GM12874 (cell line): ENCODE data around the gene IL1R1.

Experiments
- TF ChIP-seq, protein P1 (sequence below): IDR thresholded peaks from 2 replicates; pipeline ENCODE4 v1.5.1; 2011; ENCODE audit warnings: low read depth, mild to moderate bottlenecking, control low read depth, low read length, moderate library complexity; ENCODE audit not compliant: insufficient read depth

Gene IL1R1

DNA sequence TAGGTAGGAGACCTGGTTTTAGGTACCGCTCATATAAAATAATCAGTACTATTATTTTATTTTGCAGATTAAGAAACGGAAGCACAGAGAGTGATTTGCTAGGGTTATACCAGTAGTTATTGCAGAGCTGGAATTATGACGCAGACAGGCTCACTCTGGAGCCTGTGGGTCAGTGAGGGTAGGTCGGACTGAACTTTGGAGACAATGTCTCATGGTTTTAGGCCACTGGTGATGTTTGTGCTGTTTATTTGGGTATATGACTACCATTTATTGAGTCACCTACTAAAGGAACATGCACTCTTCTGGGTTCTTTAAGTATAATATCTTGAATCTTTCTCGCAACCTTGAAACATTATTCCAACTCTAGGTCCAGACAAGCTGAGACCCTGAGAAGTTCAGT is 33.5 kb upstream of the IL1R1 start:
- TF ChIP-seq, protein P1, sequence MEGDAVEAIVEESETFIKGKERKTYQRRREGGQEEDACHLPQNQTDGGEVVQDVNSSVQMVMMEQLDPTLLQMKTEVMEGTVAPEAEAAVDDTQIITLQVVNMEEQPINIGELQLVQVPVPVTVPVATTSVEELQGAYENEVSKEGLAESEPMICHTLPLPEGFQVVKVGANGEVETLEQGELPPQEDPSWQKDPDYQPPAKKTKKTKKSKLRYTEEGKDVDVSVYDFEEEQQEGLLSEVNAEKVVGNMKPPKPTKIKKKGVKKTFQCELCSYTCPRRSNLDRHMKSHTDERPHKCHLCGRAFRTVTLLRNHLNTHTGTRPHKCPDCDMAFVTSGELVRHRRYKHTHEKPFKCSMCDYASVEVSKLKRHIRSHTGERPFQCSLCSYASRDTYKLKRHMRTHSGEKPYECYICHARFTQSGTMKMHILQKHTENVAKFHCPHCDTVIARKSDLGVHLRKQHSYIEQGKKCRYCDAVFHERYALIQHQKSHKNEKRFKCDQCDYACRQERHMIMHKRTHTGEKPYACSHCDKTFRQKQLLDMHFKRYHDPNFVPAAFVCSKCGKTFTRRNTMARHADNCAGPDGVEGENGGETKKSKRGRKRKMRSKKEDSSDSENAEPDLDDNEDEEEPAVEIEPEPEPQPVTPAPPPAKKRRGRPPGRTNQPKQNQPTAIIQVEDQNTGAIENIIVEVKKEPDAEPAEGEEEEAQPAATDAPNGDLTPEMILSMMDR = no peak

DNA sequence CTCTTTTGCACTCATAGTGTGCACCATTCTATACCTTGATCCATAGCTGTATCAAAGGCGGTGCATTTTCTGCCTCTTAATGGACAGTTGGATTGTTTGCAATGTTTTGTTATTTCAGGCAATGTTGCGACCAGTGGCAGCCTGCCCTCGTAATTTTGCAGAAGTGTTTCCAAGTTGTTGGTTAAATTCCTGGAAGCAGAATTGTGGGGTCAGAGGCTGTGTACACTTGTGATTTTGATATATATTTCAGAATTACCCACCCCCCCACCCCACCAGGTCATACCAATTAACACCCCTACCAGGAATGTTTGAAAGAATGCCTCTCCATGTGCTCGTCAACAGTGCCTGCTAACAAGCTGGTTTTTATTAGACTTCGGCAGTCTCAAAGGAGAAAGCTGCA is 32.4 kb upstream of the IL1R1 start:
- TF ChIP-seq, protein P1 = no peak

DNA sequence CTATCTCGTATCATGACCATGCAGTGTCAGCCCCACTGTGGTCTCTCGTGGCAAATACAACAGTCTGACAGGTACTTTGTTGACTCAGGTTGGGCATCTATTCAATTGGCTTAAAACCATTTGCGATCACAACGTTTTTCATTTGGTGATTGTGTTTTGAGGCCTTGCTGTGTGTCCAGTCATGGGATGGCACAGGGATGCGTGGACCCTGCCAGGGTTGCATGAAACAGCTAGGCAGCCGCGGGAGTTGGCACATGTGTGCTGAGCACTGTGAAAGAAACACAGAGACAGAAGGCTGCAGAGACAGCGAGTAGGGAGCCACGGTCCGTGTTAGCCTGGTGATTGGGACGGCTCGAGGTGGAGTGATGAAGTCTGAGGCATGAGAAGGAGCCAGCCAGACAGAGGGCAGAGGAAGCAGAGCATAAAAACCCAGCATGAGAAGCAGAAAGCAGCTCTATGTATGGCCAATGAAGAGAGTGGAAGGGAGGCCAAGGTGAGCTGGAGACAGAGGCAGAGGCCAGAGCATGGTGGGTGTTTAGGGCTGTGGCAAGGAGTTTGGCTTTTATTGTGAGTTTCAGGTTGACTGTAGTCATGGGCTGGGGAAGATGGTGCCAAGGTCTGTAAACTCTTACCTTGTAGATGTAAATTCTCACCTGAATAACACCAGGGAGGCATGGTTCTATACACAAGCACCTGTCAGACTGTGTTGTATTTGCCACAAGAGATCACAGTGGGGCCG is 31.8 kb upstream of the IL1R1 start:
- TF ChIP-seq, protein P1 = no peak

DNA sequence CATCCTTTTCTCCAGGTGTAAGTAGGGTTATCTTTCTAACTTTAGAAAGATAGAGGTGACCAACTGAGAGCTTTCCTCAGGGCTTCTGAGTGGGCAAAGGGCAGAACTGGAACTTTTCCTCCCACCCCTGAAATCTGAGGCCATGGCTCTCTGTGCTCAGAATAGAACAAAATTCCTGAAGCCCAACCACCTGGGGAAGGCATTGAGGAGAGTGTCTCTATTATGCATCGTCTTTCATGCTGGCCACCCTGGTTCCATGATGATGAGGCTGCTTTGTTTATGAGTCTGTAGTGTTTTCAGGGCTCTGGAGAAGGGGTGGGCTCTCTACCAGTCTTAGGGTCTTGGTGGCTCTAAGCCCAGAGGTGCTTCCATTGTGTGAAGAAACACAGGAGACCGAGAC is 30.7 kb upstream of the IL1R1 start:
- TF ChIP-seq, protein P1 = no peak

DNA sequence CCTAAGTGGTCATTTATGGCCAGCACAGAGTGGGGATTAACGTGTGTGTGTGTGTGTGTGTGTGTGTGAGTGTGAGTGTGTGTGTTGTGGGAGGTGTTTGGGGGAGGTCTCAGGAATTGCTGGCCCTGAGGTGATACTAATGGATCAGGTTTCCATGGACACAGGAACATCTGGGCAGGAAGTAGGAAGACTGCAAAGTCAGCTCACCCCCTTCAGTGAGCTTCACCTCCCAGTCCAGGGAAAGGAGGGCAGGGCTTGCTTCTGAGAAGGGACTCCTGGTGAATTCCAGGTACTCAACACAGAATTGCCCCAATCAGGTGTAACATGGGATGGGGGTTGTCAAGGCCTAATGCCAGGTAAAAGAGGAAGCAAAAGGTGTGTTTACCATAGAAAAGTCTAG is 30.3 kb upstream of the IL1R1 start:
- TF ChIP-seq, protein P1 = no peak

DNA sequence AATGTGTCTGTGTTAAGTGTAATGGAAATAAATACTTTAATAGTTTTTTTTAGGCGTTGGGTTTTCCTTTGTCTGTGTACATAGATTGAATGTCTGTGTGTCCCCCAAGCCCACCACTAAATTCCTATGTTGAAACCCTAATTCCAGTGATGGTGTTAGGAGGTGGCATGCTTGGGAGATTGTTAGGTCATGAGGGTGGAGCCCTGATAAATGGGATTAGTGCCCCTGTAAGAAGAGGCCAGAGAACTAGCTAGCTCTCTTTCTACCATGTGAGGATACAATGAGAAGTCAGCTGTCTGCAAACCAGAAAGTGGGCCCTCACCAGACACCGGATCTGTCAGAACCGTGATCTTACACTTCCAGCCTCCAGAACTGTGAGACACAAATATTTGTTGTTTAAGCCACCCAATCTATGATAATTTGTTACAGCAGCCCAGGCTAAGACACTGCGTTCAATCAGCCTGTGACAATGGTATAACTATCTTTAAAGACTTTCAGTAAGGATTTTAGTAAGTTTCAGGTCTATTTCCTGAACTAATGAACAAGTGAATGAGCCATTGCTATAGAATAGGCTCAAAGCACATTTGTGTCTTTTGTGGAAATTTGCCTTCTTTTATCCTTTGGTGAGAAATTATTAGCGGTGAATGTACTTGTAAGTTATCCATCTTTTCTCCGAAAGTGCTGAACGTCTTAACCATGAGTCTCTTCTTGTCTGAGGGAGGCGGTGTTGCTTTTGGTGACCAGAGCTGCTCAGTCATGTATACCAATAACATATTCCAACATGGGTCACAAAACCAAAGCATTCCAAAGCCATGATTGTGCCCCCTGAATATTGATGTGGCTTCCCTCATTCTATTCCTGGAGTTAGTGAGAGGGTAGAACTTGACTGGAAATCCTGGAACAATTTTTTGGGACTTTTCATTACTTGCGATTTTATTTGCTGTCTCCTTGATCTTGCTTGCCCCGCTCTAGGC is 29.6 kb upstream of the IL1R1 start:
- TF ChIP-seq, protein P1 = no peak

DNA sequence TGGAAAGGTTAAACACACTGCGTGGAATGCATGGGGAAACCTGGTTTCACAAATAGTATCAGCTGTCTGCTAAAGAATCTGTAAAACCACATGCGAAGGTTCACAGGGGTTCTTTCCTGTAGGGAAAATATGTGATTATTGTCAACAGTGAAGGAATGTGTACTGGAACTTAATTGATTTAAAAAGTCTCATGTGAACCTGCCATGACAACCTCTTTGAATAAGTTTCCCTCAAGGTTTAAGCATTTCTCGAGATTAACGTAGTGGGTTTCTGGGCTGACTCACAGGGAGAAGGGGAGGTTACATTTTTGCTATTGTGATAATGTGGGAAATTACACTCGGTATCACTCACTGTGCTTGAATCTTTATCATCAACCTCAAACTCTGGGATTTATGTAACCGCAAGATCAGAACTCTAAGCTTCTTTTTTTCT is 28.2 kb upstream of the IL1R1 start:
- TF ChIP-seq, protein P1 = no peak
